GM21528 (cell line): ENCODE results near the gene SRGAP1.
"Not testable (repeated sequence)": the region's sequence is repeated elsewhere in the genome, so short reads cannot be mapped to it uniquely, and the experiment has no call there.

Experiments used
- ATAC-seq: cut with Tn5 transposase; IDR thresholded peaks from one replicate; pipeline ENCODE4 v1.9.1; 2021; ENCODE audit warnings: mild to moderate bottlenecking, moderate library complexity; ENCODE audit not compliant: unreplicated experiment, low FRiP score

SRGAP1 gene

DNA sequence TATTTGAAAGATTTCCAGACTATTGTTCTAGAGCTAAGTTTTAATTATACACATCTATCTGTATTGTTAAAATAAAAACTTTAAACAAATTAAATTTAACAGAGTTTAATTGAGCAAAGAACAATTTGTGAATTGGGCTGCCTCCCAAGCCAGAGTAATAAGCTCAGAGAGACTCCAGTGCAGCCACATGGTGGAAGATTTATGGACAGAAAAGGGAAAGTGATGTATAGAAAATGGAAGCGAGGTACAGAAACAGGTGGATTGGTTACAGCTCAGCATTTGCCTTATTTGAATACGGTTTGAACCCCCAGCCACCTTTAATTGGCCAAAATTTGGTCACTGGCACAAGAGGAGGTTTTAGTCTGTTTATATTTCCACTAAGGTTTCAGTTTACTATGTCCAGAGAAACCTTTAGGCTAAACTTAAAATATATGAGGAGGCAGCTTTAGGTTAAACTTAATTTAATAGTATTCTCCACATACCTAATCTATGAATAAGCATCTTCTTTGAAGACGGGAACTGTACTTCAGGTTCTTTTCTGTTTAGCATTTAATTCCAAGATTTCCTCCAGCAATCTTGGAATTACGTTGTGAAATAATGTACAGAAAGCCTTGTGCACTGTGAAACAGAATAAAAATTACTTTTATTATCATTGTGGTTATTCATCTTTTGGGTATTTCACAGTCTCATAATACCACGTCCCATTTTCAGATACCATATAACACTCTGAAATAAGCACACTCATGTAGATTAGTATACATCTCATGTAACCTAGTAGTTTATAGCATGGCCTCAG lies 19.4 kb downstream of the SRGAP1 start:
- no peak for ATAC-seq

DNA sequence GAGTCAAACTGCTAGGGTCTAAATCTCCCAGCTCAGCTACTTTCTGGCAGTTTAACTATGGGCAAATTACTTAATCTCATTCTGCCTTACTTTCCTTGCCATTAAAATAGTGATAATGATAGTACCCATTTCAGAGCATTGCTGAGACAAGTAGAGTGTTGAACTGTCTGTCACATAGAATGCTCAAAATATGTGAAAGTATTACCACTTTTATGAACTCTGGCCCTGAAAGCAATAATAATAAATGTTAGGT lies 19.9 kb downstream of the SRGAP1 start:
- ATAC-seq, result no peak

DNA sequence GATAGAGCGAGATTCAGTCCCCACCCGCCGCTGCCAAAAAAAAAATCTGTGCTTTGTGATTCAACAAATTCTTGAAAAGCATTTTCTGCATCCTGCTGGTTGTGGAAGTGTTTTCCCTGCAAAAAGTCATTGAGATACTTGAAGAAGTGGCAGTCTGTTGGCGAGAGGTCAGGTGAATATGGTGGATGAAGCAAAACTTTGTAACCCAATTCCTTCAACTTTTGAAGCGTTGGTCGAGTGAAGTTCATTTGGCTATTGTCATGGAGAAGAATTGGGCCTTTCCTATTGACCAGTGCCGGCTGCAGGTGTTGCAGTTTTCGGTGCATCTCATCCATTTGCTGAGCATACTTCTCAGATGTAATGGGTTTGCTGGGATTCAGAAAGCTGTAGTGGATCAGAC lies 20.9 kb downstream of the SRGAP1 start:
- ATAC-seq, result no peak

DNA sequence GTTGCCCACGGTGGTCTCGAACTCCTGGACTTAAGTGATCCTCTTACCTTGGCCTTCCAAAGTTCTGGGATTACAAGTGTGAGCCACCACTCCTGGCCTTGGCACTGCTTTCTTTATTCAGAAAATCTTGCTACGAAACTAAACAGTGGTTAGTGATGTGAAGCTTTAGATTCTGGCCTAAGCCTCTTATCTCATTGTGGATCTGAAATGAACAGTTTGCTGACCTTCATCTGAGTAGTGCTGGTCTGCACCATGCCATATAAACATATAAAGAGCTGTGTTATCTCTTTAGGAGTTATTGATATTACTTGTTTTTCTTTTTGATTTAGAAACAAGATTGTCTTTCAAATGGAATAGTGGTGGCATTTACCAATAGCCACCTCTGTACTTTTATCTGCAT lies 22.6 kb downstream of the SRGAP1 start:
- no peak for ATAC-seq

DNA sequence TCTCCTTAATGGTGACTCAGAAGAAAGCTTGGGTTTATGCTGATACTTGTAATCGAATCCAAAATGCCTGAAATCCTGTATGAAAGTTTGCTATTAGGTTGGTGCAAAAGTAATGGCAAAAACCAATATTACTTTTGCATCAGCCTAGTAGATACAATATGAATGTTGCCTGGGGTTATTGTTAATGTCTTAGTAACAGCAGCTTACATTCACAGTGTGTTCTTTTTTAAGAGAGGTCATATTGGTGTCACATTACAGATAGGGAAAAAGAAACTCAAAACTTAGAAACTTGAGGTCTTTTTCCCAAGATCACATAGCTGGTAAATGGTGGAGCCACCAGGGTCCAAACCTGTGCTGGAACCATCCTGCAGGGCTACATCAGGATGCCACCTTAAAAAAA lies 25.2 kb downstream of the SRGAP1 start:
- ATAC-seq, result no peak

DNA sequence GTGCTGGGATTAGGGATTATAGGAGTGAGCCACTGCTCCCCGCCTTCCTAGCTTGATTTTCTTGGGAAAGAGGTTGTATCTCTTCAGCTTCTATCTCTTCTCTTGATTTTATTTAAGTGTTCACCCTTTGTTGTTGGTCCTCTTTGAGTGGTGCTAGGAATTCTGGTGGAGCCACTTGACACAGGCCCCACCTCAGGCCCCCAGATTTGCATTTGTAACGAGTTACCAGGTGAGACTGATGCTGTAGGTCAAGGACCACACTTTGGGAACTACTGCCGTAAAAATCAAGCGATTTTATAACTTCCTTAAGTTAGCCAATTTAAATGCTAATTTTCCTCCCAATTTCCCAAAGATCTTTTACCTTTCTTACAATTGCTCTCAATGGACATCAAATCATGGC lies 26.3 kb downstream of the SRGAP1 start:
- ATAC-seq, result no peak

DNA sequence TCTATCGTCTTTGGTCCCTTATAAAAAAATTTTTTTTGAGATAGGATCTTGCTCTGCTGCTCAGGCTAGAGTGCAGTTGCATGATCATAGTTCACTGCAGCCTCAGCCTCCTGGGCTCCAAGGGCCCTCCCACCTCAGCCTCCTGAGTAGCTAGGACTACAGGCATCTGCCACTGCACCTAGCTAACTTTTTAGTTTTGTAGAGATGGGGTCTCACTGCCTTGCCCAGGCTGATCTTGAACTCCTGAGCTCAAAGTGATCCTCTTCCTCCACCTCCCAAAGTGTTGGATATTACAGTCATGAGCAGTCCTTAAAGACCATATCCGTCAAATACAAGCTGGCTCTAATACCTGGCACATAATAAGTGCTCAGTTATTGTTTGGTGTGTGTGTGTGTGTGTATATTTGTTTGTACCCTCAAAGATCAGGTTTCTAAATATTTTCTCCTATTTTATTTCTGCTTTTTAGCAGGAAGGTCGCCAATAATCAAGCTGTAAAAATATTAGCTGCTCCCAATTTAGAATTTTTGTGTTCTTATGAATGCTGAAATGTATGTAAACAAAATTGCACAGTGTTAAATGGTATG lies 30.5 kb downstream of the SRGAP1 start:
- ATAC-seq, result no peak

DNA sequence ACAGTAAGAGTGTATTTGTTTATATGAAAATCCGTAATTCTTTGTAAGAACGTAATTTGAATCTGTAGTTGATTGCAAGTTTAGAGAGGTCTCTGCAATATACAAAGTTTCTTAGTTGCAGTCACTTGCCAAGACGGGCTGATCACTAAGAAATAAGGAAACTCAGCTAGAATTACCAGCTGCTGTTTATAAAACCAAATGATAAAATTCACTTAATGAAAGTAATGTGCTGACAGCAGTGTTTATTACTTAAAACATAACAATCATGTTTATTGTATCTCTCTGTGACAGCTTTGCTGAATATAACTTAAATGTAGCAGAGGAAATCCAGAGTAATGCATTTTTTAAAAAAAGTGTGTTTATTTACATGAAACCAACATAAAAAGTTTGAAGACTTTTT lies 31.2 kb downstream of the SRGAP1 start:
- no peak for ATAC-seq

DNA sequence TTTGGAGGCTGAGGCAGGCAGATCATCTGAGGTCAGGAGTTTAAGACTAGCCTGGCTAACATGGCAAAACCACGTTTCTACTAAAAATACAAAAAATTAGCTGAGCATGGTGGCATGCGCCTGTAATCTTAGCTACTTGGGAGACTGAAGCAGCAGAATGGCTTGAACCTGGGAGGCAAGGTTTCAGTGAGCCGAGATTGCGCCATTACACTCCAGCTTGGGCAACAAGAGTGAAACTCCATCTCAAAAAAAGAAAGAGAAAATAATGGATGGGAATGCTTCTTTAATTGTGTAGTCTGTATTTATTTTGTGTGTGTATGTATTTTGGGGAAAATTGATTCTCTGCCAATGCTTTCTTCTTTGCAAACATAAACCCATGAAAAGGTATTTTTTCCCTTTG lies 32.5 kb downstream of the SRGAP1 start:
- no peak for ATAC-seq

DNA sequence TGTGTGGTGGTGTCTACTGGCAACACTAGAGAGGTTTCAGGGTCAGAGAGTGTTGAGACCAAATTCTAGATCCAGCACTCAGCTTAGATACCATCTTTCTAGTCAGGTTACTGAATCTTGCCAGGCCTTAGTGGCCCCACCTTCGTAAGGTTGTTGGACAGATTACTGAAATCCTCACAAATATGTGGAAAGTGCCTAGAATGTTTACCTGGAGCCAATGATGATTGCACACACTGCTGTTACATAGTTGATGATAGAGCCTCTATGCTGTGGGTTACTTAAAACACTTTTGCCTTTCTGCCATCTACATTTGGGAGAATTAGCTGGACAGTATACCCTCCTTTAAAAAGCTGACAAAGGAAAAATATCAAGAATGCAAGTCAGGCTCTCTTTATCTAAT lies 33.2 kb downstream of the SRGAP1 start:
- ATAC-seq, result no peak

DNA sequence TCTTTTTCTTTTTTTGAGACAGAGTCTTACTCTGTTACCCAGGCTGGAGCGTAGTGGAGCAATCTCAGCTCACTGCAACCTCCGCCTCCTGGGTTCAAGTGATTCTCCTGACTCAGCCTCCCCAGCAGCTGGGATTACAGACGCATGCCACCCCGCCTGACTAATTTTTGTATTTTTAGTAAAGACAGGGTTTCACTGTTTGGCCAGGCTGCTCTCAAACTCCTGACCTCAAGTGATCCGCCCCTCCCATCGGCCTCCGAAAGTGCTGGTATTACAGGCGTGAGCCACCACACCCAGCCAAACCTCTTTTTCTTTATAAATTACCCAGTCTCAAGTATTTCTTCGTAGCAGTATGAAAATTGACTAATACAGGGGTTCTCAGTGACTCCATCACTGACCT lies 35.7 kb downstream of the SRGAP1 start:
- ATAC-seq, result not testable (repeated sequence)

DNA sequence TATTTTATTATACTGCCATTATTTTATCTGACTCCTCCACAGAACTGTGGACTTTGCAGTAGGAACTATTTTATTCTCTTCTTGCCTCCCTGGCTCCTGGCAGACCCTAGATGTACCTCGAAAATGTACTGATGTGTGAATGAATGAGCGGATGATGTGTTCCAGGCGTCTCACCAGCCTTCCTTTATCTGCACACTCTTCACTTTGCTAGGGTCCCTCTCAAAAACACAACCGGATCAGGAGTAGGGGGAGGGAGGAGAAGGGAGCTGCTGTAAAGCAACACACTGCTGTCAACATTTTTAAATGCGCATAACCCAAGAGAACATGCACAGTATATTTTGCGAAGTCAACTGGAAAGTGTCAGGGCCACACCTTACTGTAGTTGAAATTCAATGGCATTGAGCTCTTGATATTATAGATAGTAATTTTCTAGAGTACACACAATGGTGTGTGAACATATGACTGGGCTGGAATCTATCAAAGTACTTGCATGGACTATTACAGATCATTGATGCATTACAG lies 36.3 kb downstream of the SRGAP1 start:
- no peak for ATAC-seq

DNA sequence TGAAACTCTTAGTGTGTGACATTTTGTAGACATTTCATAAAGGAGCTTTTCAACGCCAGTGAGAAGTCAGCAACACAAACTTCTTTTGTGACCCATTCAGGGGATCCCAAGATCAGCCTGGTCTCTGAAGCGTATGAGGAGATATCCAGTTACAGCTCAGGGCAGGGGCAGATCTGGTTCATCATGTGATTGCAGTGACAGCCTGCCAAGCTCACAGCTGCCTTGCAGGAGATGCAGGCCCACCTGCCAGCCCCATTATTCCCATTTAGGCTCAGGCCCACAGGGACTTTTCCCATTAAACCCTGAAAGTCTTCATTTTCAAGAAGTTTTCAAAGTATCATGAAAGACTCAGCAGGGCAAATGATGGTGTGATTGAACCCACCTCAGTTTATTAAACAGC lies 38.3 kb downstream of the SRGAP1 start:
- no peak for ATAC-seq

DNA sequence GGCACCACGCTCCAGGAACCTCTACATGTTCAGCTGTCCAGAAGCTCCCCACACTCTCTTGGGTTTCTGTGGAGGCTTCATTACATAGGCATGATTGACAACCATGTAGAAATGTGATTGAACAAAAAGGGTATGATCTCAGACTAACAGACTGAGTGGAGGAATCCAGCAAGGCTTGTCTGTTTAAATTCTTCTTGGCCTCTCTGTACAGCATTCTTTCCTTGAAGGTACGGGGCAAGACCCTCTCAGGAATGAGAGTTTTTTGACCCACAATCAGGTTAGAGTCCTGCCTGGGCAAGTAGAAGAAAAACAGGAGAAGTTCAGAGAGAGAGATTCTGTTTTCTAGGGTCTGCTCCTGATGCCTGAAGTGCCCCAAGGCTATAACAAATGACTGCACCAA lies 40.9 kb downstream of the SRGAP1 start:
- no peak for ATAC-seq

DNA sequence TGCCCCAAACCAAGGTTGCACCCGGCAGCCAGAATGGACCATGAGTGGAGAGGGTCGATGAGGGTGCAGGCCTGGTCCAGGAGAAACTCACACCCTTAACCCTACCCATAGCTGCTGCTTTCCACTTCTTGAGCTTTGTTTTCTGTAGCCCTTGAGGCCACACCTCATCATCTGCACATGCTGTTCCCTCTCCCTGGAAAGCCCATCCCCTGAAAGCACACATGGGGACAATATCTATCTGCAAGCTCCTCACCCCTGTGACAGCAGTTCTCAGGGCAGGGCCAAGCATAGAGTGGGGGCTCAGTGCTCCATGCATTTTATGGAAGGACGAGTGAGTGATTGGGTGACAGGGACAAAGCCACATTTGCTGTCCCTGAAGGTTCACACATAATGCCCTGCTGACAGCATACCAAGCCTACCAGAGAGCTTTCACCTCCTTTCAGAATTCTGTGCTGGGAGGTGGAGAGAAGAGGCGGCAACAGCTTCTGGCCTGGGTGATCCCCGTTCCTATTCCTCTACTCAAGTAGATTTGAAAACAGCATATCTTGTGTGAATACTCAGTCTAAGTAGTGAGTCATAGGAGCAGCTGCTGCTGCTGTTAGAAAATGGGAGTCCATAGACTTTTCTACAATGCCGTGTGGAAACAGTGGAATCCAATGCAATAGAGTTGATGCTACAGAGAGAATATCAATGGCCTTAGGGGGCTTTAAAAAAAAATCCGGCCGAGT lies 44.6 kb downstream of the SRGAP1 start:
- ATAC-seq, result no peak

DNA sequence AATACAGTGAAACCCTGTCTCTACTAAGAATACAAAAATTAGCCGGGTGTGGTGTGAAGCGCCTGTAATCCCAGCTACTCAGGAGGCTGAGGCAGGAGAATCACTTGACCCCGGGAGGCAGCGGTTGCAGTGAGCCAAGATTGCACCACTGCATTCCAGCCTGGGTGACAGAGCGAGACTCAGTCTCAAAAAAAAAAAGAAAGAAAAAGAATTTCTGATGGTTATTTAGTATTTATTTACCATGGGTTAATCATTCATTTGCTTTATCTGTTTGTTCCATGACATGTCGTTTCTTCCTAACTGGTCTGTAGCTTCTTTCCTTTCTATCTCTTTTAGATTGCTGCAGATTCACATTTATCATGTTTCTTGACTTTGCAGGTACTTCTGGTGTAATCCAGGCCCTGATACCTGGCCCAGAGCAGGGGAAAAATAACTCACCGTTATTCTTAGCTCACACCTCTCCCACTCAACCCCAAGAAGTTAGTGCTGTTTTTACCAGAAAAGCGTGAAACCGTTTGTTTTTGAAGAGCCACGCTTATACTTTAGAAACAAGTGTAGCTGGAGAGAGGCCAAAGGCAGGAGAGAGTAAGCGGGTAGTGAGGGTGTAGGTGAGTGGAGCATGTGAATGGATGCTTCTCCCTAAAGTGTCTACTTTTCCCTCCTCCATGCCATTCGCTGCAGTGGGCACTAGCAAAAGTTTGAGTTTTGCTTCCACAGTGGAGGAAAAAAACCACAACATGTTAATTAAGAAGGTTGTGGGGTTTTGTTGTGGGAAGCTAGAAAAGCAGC lies 45.4 kb downstream of the SRGAP1 start:
- no peak for ATAC-seq

DNA sequence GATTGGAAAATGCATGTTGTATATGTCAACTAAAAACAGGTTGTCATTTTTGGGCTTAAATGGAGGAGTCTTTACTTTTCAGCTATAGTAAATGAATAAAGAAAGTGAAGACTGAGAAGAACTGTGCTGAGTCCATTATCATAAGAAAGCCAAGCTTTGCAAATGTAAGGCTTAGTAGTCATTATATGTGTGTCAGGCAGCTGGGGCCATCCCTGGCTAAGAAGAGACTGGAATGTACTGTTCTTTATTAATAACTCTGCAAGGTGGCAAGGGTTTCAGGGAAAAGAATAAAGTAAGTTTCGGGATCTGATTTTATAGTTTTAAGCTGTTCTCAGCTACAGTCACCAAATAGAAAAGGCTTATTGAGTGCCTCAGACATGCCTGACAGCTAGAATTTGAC lies 48.7 kb downstream of the SRGAP1 start:
- no peak for ATAC-seq

DNA sequence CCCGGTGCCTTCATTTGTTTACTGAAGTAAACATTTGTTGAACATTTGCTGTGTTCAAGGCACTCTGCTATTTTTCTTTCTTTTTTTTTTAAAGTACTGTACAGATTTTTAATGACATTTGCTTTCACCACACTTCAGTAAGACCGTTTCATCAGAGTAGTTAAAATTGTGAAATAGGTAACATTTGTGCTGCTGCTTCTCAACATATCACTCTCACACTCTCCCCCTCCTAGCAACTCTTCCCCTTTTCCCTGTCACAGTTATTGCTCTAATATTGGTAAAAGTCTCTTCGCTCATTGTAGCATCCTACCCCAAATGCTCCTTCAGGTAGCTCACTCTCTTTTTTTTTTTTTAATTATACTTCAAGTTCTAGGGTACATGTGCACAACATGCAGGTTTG lies 49.6 kb downstream of the SRGAP1 start:
- no peak for ATAC-seq

DNA sequence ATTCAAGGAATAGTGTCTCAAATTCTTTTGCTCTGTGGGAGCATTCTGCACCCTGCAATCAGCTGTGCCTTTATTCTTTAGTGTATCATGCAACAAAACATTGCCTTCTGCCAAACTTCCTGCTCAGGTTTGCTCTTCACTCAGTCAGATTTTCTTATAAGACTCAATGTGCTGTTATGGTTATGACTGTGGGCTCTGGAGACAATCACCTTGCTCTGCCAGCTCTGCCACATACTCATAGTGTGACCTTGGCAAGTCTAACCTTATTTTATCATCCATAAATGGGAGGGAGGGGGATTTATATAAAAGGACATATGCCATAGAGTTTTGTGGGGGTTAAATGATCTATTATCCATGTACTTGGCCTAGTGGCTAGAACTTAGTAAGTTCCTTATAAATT lies 51.3 kb downstream of the SRGAP1 start:
- ATAC-seq, result no peak

DNA sequence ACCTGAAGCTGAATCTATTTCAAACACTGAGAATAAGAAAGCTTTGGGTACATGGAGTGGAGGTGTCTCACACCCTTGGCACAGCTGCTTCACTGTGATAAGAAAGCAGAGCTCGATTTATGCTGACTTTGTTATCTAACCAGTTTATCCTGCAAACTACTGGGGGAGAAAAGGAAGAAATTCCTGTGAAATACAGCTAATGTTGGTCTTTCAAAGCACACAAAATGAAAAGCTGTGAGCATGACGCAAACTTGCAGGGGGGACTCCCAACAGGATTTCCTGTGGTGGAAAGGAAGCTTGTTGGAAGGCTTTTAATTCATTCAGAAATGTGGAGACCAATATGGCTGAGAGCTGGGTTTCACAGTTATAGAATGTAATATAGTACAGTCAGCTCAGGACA lies 53.4 kb downstream of the SRGAP1 start:
- ATAC-seq, result no peak

DNA sequence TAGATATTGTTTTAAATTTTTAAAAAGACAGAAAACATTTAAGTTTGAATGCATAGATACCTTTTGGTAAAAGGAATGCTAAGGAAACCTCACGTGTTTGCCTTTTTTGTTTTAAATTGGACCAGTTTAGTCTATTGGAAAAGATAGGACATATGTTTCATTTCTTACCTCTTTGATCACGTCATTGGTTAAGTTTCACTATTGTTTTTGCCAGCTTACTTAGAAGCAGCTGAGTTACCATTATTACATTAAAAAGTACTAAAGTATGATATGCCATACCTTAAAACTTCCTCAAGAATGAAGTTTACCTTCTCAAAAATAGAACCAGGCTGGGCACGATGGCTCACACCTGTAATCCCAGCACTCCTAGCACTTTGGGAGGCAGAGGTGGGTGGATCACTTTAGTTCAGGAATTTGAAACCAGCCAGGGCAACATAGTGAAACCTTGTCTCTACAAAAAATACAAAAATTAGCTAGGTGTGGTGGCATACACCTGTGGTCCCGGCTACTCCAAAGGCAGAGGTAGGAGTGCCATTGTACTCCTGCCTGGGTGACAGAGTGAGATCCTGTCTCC lies 54.4 kb downstream of the SRGAP1 start:
- ATAC-seq, result no peak
